T-helper 1 cell treated with Interleukin-12 subunit alpha and Interleukin-12 subunit beta and Interleukin-4 antibody, amounts not matched to agents 30 μg/mL and 1 μg/mL, for 36 hours (primary cell): ENCODE measurements around the gene RCAN2.

Source experiments
- H3K27ac Mint-ChIP-seq: one replicate; pipeline ENCODE4 v1.8.0; 2021; ENCODE audit warnings: mild to moderate bottlenecking, mixed read lengths
- H3K27me3 Mint-ChIP-seq: one replicate; pipeline ENCODE4 v1.8.0; 2021; ENCODE audit warnings: low read depth, mixed read lengths
- H3K36me3 Mint-ChIP-seq: one replicate; pipeline ENCODE4 v1.8.0; 2021; ENCODE audit warnings: low read depth, mixed read lengths
- H3K4me1 Mint-ChIP-seq: one replicate; pipeline ENCODE4 v1.8.0; 2021; ENCODE audit warnings: low read depth, mixed read lengths
- H3K4me3 Mint-ChIP-seq: one replicate; pipeline ENCODE4 v1.8.0; 2021; ENCODE audit warnings: mild to moderate bottlenecking, moderate library complexity, mixed read lengths
- H3K9me3 Mint-ChIP-seq: one replicate; pipeline ENCODE4 v1.8.0; 2021; ENCODE audit warnings: mixed read lengths

Gene RCAN2

GRCh38 chr6:46299253-46299652, 192.0 kb downstream of the RCAN2 start:
- Mint-ChIP-seq H3K9me3 (no peaks in the 10 kb centered on the region), H3K4me1 (no peaks in the 10 kb centered on the region), H3K36me3 (no peaks in the 10 kb centered on the region), H3K27me3 (peaks cover 29% of the 10 kb centered on the region), H3K4me3 (no peak overlapping the region), H3K27ac (no peak overlapping the region)

GRCh38 chr6:46296586-46296985, 194.7 kb downstream of the RCAN2 start:
- Mint-ChIP-seq H3K27me3 (peaks cover 25% of the 10 kb centered on the region), H3K27ac (no peak overlapping the region)

GRCh38 chr6:46293641-46294316, 197.5 kb downstream of the RCAN2 start:
- Mint-ChIP-seq H3K9me3 (no peaks in the 10 kb centered on the region), H3K4me3 (no peak overlapping the region), H3K4me1 (peaks cover 4% of the 10 kb centered on the region), H3K27me3 (peaks cover 39% of the 10 kb centered on the region), H3K27ac (no peak overlapping the region), H3K36me3 (no peaks in the 10 kb centered on the region)

More at GRCh38 chr6:46296586-46296985, 194.7 kb downstream of the RCAN2 start:
- Mint-ChIP-seq H3K9me3 (no peaks in the 10 kb centered on the region), H3K4me1 (peaks cover 4% of the 10 kb centered on the region), H3K36me3 (no peaks in the 10 kb centered on the region), H3K4me3 (no peak overlapping the region)

- peaks cover 4% of the 10 kb centered on the region for H3K4me1 Mint-ChIP-seq
- H3K27ac Mint-ChIP-seq, result no peak overlapping the region
- peaks cover 42% of the 10 kb centered on the region for H3K27me3 Mint-ChIP-seq
- no peak overlapping the region for H3K4me3 Mint-ChIP-seq
- no peaks in the 10 kb centered on the region for H3K36me3 Mint-ChIP-seq
- no peaks in the 10 kb centered on the region for H3K9me3 Mint-ChIP-seq
Measured at GRCh38 chr6:46291880-46292279, 199.4 kb downstream of the RCAN2 start.

DNA sequence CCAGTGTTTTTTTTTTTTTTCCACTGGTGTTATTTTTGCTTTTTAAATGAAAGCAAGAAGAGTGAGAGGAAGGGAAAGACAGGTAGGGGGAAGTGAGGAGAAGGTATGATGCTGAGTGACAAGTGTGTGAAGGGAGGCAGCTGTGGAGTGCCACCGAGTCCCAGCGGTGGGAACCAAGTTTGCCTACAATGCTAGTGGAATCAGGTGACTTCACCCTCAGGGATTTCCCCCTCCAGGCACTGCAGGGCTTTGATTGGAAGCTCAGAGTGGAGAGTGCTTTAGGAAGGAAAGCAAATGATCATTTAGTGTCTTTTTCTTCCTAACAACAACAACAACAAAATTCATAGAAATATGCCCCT, 200.0 kb downstream of the RCAN2 start:
- Mint-ChIP-seq H3K4me3 (no peak overlapping the region), H3K27me3 (peaks cover 42% of the 10 kb centered on the region), H3K27ac (no peak overlapping the region), H3K4me1 (peaks cover 4% of the 10 kb centered on the region), H3K36me3 (no peaks in the 10 kb centered on the region), H3K9me3 (no peaks in the 10 kb centered on the region)

GRCh38 chr6:46290421-46291274, 200.6 kb downstream of the RCAN2 start:
- no peak overlapping the region for H3K4me3 Mint-ChIP-seq
- H3K4me1 Mint-ChIP-seq, result peaks cover 4% of the 10 kb centered on the region
- H3K36me3 Mint-ChIP-seq, result no peaks in the 10 kb centered on the region
- no peaks in the 10 kb centered on the region for H3K9me3 Mint-ChIP-seq
- peaks cover 42% of the 10 kb centered on the region for H3K27me3 Mint-ChIP-seq
- H3K27ac Mint-ChIP-seq, result no peak overlapping the region

- H3K4me1 Mint-ChIP-seq, result peaks cover 4% of the 10 kb centered on the region
Measured at GRCh38 chr6:46289898-46290297, 201.4 kb downstream of the RCAN2 start.

DNA sequence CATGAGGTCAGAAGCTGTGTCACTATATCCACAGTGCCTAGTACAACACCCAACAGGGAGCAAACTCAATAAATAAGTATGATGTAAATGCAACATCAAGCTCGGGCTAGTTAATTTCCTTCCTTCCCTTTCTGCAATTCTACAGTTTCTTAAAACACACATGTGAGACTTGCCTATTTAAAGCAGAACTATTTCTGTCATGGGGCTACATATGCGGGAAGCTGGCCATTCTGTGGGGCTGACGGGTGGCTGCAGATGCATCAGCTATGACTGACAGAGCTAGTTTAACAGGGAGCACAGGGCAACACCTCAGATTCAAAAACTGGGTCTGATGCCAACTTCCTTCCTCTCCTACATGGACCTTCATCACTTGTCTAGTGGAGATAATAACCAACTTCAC, 202.4 kb downstream of the RCAN2 start:
- Mint-ChIP-seq H3K36me3 (no peaks in the 10 kb centered on the region), H3K4me3 (no peak overlapping the region), H3K9me3 (no peaks in the 10 kb centered on the region), H3K4me1 (peaks cover 4% of the 10 kb centered on the region), H3K27me3 (peaks cover 32% of the 10 kb centered on the region), H3K27ac (no peak overlapping the region)

More at GRCh38 chr6:46289898-46290297, 201.4 kb downstream of the RCAN2 start:
- H3K27ac Mint-ChIP-seq, result no peak overlapping the region
- H3K4me3 Mint-ChIP-seq, result no peak overlapping the region
- H3K36me3 Mint-ChIP-seq, result no peaks in the 10 kb centered on the region
- H3K27me3 Mint-ChIP-seq, result peaks cover 34% of the 10 kb centered on the region
- no peaks in the 10 kb centered on the region for H3K9me3 Mint-ChIP-seq

DNA sequence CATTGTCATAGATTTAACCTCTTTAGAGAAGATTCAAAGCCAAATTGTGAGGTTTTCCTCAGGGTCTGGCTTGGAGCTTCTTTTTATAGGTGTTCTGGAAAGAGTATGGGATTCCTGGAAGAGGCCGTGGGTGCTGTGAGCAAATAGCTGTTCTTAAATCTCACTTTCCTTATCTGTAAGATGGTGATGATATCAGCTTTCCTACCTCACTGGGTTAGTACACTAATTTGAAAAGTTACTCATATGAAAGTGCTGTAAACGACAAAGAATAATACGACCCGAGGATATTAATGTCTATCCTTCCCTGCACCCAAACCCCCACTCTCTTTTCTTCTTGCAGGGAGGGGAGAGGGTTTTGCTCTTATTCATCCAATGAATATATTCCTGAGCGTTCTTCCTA, 203.6 kb downstream of the RCAN2 start:
- no peaks in the 10 kb centered on the region for H3K9me3 Mint-ChIP-seq
- no peak overlapping the region for H3K4me3 Mint-ChIP-seq
- H3K4me1 Mint-ChIP-seq, result no peaks in the 10 kb centered on the region
- peaks cover 27% of the 10 kb centered on the region for H3K27me3 Mint-ChIP-seq
- H3K27ac Mint-ChIP-seq, result no peak overlapping the region
- no peaks in the 10 kb centered on the region for H3K36me3 Mint-ChIP-seq

DNA sequence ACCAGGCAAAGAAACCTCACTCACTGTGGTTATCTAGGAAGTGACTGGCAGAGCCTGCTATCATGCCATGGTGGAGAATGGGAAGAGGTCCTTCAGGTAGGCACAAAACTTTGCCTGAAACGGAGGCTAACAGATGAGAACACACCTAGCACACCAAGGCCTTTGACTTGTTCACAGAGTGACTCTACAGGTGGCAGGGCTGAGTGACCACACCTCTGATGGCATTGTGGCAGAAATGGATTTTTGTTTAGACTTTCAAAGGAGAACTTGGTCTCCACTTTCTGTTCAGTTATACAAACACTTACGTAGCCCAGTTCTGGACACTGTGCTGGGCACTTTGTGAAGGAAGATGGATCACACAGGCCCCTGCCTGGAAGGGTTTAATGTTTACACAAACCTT, 204.2 kb downstream of the RCAN2 start:
- Mint-ChIP-seq H3K9me3 (no peaks in the 10 kb centered on the region), H3K4me3 (no peak overlapping the region), H3K27me3 (peaks cover 27% of the 10 kb centered on the region), H3K36me3 (no peaks in the 10 kb centered on the region), H3K27ac (no peak overlapping the region), H3K4me1 (no peaks in the 10 kb centered on the region)

- Mint-ChIP-seq H3K9me3 (no peaks in the 10 kb centered on the region), H3K36me3 (no peaks in the 10 kb centered on the region), H3K27me3 (peaks cover 9% of the 10 kb centered on the region), H3K27ac (no peak overlapping the region), H3K4me1 (no peaks in the 10 kb centered on the region), H3K4me3 (no peak overlapping the region)
Measured at GRCh38 chr6:46284475-46284874, 206.8 kb downstream of the RCAN2 start.

GRCh38 chr6:46281110-46281509, 210.1 kb downstream of the RCAN2 start:
- no peak overlapping the region for H3K4me3 Mint-ChIP-seq
- no peaks in the 10 kb centered on the region for H3K36me3 Mint-ChIP-seq
- no peak overlapping the region for H3K27ac Mint-ChIP-seq
- H3K9me3 Mint-ChIP-seq, result no peaks in the 10 kb centered on the region
- no peaks in the 10 kb centered on the region for H3K27me3 Mint-ChIP-seq
- H3K4me1 Mint-ChIP-seq, result no peaks in the 10 kb centered on the region

DNA sequence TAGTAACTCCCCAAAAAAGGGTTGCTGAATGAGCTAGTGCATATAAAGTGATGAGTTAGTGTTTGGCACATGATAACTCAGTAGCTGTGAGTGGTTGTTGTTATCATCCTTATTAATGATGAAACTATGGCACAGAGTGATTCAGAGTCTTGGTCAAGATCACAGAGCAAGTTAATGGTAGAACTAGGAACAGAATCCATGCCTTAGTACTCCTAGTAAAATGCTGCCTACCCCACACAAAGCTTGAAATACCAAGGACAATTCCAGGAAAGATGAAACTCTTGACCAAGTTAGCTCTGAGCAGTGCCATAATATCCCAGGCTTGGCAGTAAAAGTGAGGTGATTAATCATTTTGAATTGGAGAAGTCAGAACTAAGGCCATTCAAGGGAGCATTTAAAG, 211.4 kb downstream of the RCAN2 start:
- Mint-ChIP-seq H3K27me3 (no peaks in the 10 kb centered on the region), H3K36me3 (no peaks in the 10 kb centered on the region), H3K4me3 (no peak overlapping the region), H3K9me3 (no peaks in the 10 kb centered on the region), H3K4me1 (no peaks in the 10 kb centered on the region), H3K27ac (no peak overlapping the region)

DNA sequence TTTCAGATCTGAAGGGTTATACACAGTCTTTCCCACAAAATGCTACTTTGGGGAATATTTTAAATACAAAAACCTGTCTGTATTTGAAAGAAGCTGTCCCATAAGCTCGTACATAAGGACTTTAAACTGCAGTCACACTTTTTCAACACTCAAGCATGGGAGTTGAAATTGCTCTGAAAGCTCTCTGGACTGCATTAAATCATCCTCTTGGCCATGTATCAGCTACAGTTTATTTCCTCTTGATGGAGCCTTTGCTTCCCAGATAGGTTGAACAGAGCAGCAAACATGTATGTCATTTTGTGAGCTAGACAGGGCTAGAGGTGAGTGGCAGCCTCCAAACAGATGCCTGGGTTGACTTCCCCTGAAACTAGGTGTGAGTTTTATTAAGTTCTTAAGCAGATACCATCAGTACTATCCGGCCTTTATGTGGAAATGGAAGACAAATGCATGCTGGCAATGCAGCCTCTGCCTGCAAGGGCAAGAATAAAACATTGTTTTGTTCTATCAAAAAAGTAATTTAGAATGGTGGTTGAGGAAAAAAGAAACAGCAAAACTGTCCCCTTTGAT, 214.6 kb downstream of the RCAN2 start:
- Mint-ChIP-seq H3K4me3 (no peak overlapping the region), H3K4me1 (no peaks in the 10 kb centered on the region), H3K27me3 (no peaks in the 10 kb centered on the region), H3K9me3 (no peaks in the 10 kb centered on the region), H3K27ac (no peak overlapping the region), H3K36me3 (no peaks in the 10 kb centered on the region)

DNA sequence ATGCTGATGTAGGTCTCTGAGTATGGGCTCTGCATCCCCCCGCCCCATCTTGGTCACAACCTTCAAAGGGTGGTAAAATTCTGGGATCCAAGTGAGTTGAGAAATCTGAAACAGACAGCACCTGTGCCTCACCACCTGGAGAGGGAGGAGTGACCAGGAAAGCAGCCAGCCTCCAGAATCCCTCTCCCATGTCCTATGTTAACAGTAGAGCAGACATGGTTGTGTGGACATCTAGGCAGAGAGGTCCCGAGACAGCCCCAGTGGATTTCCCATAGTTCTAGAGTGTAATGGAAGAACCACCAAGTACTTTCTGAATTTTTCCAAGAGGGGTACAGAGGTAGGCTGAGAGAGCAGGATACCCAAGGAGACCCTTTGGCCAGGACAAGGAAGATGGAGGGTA, 216.7 kb downstream of the RCAN2 start:
- Mint-ChIP-seq H3K36me3 (no peaks in the 10 kb centered on the region), H3K4me1 (no peaks in the 10 kb centered on the region), H3K9me3 (no peaks in the 10 kb centered on the region), H3K27ac (no peak overlapping the region), H3K27me3 (no peaks in the 10 kb centered on the region), H3K4me3 (no peak overlapping the region)
